ENCODE results near the gene BCL7A. TPM values are rescaled to one million over a fixed set of nuclear protein-coding genes. Genes with fewer than 3 reads are reported as not detected.

The BCL7A gene
- total RNA-seq, 4 donors from 2014 or later = 0.75 to 6.8 (median 6.3) TPM

DNA sequence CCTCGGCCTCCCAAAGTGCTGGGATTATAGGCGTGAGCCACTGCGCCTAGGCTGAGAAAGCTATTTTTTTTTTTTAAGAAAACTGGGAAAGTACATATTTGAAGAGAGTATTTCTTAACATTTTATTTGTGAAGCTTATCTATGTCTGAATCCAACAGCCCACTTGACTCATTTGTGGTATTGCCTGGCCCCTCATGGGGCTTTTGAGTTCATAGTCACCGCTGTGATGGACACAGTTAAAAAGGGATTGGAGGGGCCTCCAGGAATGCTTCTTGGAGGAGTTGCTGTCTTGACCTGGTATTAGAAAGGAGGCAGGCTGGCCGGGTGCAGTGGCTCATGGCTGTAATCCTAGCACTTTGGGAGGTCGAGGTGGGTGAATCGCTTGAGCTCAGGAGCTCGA lies 26.5 kb downstream of the BCL7A start:
- in situ Hi-C loops (cut with MboI; ENCODE audit: low pct_ligation_motif_present in 1 of 4, low pct_unique_long_range_greater_than_20kb in 1 of 4, low sequenced_read_pairs in 3 of 4) (no loop called here), intact Hi-C loops (cut with DNase I; ENCODE audit: low total_unique reads) (no loop called here)
- Histone ChIP-seq H3K4me1 (peaks cover 7 to 17% (median 7%) of the 10 kb centered on the region in 4 donors), H3K27ac (no peak overlapping the region), H3K36me3 (no peaks in the 10 kb centered on the region), H3K4me3 (no peak overlapping the region), H3K27me3 (no peaks in the 10 kb centered on the region), H3K9me3 (no peaks in the 10 kb centered on the region)
- WGBS, 2 donors (ENCODE audit: low coverage in 1 of 2) = 96 to 100% methylated on average over 3 to 8 of the region's 8 CpGs
- no peak for DNase-seq
- TF ChIP-seq POLR2A (IDR thresholded peaks at IDR 0.05) = no peak
- no peak for TF ChIP-seq POLR2AphosphoS5 (IDR thresholded peaks at IDR 0.05)
- no peak for TF ChIP-seq CTCF (IDR thresholded peaks at IDR 0.05)
- TF ChIP-seq EP300 (IDR thresholded peaks at IDR 0.05; ENCODE audit: low read depth) = no peak

DNA sequence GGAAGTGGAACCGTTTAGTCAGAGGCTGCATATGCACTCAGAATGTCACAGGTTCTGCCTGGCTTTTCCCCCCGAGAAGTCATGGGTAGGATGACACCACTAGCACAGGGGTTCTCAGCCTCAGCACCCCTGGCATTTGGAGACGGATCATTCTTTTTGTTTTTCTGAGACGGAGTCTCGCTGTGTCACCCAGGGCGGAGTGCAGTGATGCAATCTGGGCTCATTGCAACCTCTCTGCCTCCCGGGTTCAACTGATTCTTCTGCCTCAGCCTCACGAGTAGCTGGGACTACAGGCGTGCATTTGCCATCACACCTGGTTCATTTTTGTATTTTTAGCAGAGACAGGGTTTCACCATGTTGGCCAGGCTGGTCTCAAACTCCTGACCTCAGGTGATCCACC lies 28.1 kb downstream of the BCL7A start:
- H3K27me3 ChIP-seq = no peaks in the 10 kb centered on the region
- H3K9me3 ChIP-seq = no peaks in the 10 kb centered on the region
- H3K4me1 ChIP-seq = peaks cover 11 to 29% (median 15%) of the 10 kb centered on the region in 4 donors
- 86% methylated on average over 9 of the region's 9 CpGs; no CpG with 5 or more reads in 1 of the 2 donors for WGBS, 2 donors (ENCODE audit: low coverage in 1 of 2)
- no peak for TF ChIP-seq CTCF (IDR thresholded peaks at IDR 0.05)
- no peak for TF ChIP-seq EP300 (IDR thresholded peaks at IDR 0.05; ENCODE audit: low read depth)
- no peak for TF ChIP-seq POLR2AphosphoS5 (IDR thresholded peaks at IDR 0.05)
- TF ChIP-seq POLR2A (IDR thresholded peaks at IDR 0.05) = no peak
- no peak overlapping the region for H3K27ac ChIP-seq
- in situ Hi-C loops (cut with MboI; ENCODE audit: low pct_ligation_motif_present in 1 of 4, low pct_unique_long_range_greater_than_20kb in 1 of 4, low sequenced_read_pairs in 3 of 4) (loop anchor here in 3 of 4 donors (5.0 to 10.0 kb wide), 3 partner anchors 75 to 145 kb away; no protein-coding TSS in a partner anchor), intact Hi-C loops (cut with DNase I; ENCODE audit: low total_unique reads) (no loop called here)
- H3K4me3 ChIP-seq = no peak overlapping the region
- no peaks in the 10 kb centered on the region for H3K36me3 ChIP-seq
- no peak for DNase-seq

DNA sequence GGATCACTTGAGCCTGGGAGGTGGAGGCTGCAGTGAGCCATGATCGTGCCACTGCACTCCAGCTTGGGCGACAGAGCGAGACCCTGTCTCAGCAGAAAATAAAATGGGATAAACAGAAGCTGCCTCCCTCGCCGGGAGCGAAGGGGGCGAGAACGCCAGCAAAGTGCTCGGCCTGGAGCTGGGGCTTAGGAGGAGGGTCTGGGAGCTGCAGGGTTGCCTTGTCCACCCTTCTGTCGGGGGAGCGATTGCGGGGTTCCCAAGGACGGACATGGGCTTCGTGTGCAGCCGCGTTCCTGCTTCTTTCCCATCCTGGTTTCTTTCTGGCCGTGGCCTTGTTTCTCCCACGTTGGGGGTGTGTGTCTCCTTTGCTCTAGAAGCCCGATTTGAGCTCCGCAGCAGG lies 29.0 kb downstream of the BCL7A start:
- Histone ChIP-seq H3K27ac (peak overlapping the region; percentile 44 to 75 (median 65)), H3K4me1 (peaks cover 12 to 31% (median 16%) of the 10 kb centered on the region in 4 donors), H3K27me3 (no peaks in the 10 kb centered on the region), H3K36me3 (no peaks in the 10 kb centered on the region), H3K9me3 (no peaks in the 10 kb centered on the region), H3K4me3 (no peak overlapping the region)
- WGBS, 2 donors (ENCODE audit: low coverage in 1 of 2) = 84 to 93% methylated on average over 15 to 20 of the region's 20 CpGs
- DNase-seq = no peak
- in situ Hi-C loops (cut with MboI; ENCODE audit: low pct_ligation_motif_present in 1 of 4, low pct_unique_long_range_greater_than_20kb in 1 of 4, low sequenced_read_pairs in 3 of 4) (loop anchor here in 3 of 4 donors (5.0 to 10.0 kb wide), 3 partner anchors 74 to 144 kb away; no protein-coding TSS in a partner anchor), intact Hi-C loops (cut with DNase I; ENCODE audit: low total_unique reads) (no loop called here)
- TF ChIP-seq POLR2AphosphoS5 (IDR thresholded peaks at IDR 0.05) = no peak
- no peak for TF ChIP-seq POLR2A (IDR thresholded peaks at IDR 0.05)
- TF ChIP-seq CTCF (IDR thresholded peaks at IDR 0.05) = no peak
- TF ChIP-seq EP300 (IDR thresholded peaks at IDR 0.05; ENCODE audit: low read depth) = no peak

DNA sequence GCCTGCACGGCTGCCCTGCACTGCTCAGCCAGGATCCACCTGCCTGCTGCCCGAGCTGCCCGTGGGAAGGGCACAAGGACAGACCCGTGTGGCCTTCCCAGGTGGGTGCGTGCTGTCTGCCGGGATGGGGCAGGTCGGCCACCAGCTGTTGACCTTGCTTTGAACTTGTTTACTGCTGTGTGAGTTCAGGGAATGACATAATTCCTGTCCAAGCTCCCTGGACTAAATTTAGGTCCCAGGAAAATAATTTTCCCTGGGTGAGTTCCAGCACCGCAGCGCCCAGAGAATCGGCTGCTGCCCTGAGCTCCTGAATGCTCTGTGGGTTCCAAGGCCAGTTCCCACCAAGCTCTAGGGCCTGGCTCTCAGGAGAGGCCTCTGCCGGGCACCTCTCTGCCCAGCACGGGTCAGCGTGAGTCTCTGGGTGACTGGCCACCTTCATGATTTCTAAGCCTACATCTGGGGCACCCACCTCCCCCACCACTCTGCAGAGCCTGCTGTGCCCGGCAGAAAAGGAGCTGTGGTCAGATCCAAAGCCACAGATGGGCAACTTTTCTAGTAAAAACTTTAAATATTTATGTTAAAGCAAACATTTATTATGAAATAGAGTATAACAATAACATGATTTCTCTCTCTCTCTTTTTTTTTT lies 29.7 kb downstream of the BCL7A start:
- TF ChIP-seq CTCF (IDR thresholded peaks at IDR 0.05) (no peak), POLR2A (IDR thresholded peaks at IDR 0.05) (no peak), EP300 (IDR thresholded peaks at IDR 0.05; ENCODE audit: low read depth) (no peak), POLR2AphosphoS5 (IDR thresholded peaks at IDR 0.05) (no peak)
- Histone ChIP-seq H3K27me3 (no peaks in the 10 kb centered on the region), H3K27ac (peak overlapping the region; percentile 44 to 75 (median 65)), H3K36me3 (no peaks in the 10 kb centered on the region), H3K4me3 (no peak overlapping the region), H3K9me3 (no peaks in the 10 kb centered on the region), H3K4me1 (peaks cover 12 to 31% (median 16%) of the 10 kb centered on the region in 4 donors)
- DNase-seq = no peak
- in situ Hi-C loops (cut with MboI; ENCODE audit: low pct_ligation_motif_present in 1 of 4, low pct_unique_long_range_greater_than_20kb in 1 of 4, low sequenced_read_pairs in 3 of 4) (loop anchor here in 3 of 4 donors (5.0 to 10.0 kb wide), 3 partner anchors 73 to 143 kb away; no protein-coding TSS in a partner anchor), intact Hi-C loops (cut with DNase I; ENCODE audit: low total_unique reads) (no loop called here)
- 38 to 50% methylated on average over 1 to 13 of the region's 14 CpGs for WGBS, 2 donors (ENCODE audit: low coverage in 1 of 2)

Data from transverse colon (tissue), 4 donors.